Stimulated activated CD4-positive, alpha-beta T cell treated with anti-CD3 and anti-CD28 coated beads, Interleukin-2, amount 100 ng/mL, for 48 hours (primary cell): ENCODE results near the gene ABCA4.
A peak's percentile ranks its signal among the peaks of the same experiment; 100 is the strongest.

Source experiments
- DNase-seq, 2 donors: peaks; one replicate each; pipeline ENCODE4 v3.0.0-alpha.2; 2020

ABCA4 gene

GRCh38 chr1:94079989-94080388, 41.0 kb downstream of the ABCA4 start:
- DNase-seq: no peak

- DNase-seq: no peak
Measured at GRCh38 chr1:94079080-94079940, 41.6 kb downstream of the ABCA4 start.

GRCh38 chr1:94072840-94073522, 48.0 kb downstream of the ABCA4 start:
- DNase-seq: no peak

- no peak for DNase-seq
Measured at GRCh38 chr1:94071976-94072375, 49.0 kb downstream of the ABCA4 start.

- DNase-seq: no peak
Measured at GRCh38 chr1:94071391-94071790, 49.6 kb downstream of the ABCA4 start.

- no peak for DNase-seq
Measured at GRCh38 chr1:94070865-94071264, 50.1 kb downstream of the ABCA4 start.

GRCh38 chr1:94069919-94070285, 51.0 kb downstream of the ABCA4 start:
- no peak for DNase-seq

GRCh38 chr1:94068999-94069918, 51.7 kb downstream of the ABCA4 start:
- no peak for DNase-seq

GRCh38 chr1:94068096-94068998, 52.6 kb downstream of the ABCA4 start:
- no peak for DNase-seq

- DNase-seq: no peak
Measured at GRCh38 chr1:94067196-94067595, 53.8 kb downstream of the ABCA4 start.

- DNase-seq: no peak
Measured at GRCh38 chr1:94063379-94063778, 57.6 kb downstream of the ABCA4 start.

GRCh38 chr1:94061513-94062443, 59.2 kb downstream of the ABCA4 start:
- DNase-seq: peak; percentile 17 to 25

- DNase-seq: no peak
Measured at GRCh38 chr1:94060720-94061119, 60.2 kb downstream of the ABCA4 start.

GRCh38 chr1:94058766-94059165, 62.2 kb downstream of the ABCA4 start:
- DNase-seq: no peak

- no peak for DNase-seq
Measured at GRCh38 chr1:94056996-94057395, 64.0 kb downstream of the ABCA4 start.

- no peak for DNase-seq
Measured at GRCh38 chr1:94056171-94056570, 64.8 kb downstream of the ABCA4 start.

- DNase-seq: no peak
Measured at GRCh38 chr1:94055459-94056122, 65.4 kb downstream of the ABCA4 start.

- DNase-seq: no peak
Measured at GRCh38 chr1:94050675-94051074, 70.3 kb downstream of the ABCA4 start.

- DNase-seq: no peak
Measured at GRCh38 chr1:94050254-94050653, 70.7 kb downstream of the ABCA4 start.

GRCh38 chr1:94049791-94050190, 71.2 kb downstream of the ABCA4 start:
- no peak for DNase-seq
